ENCODE measurements around the gene RNF207. TPM values are rescaled to one million over a fixed set of nuclear protein-coding genes. Genes with fewer than 3 reads are reported as not detected.
"Not testable (repeated sequence)": the region's sequence is repeated elsewhere in the genome, so short reads cannot be mapped to it uniquely, and the experiment has no call there.

Gene RNF207
- total RNA-seq, 3 donors from 2014 or later (not counting 1 experiment from before 2014, with no cell fraction given): 2.1 to 5.5 (median 2.3) TPM

DNA sequence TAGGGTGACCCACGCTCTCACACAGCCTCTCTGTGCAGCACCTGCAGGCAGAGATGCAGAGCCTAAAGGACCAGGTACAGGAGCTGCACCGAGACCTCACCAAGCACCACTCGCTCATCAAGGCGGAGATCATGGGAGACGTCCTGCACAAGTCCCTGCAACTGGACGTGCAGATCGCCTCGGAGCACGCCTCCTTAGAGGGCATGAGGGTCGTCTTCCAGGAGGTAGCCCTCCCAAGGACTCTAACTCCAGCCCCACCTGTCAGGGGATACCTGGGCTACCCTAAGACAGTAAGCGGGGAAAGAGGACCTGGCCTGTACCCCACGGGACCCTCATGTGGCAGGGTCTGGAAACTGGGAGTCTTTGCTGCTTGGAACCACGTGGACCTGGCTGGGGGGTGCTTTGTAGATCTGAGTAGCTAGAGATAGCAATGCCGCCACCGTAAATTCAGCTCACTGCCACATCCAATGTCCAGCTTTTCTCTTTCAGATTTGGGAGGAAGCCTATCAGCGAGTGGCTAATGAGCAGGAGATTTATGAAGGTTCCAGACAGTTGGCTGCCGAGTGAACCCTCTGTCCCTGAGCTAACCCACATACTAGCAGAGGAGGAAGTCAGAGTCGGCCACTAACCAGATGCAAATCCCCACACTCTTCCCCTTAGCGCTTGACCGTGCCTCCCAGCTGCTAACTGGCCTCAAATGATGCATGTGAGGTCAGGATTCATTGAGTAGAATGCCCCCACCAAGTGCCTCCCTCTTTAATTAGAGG is 6.5 kb downstream of the RNF207 start:
- TF ChIP-seq, protein P1, sequence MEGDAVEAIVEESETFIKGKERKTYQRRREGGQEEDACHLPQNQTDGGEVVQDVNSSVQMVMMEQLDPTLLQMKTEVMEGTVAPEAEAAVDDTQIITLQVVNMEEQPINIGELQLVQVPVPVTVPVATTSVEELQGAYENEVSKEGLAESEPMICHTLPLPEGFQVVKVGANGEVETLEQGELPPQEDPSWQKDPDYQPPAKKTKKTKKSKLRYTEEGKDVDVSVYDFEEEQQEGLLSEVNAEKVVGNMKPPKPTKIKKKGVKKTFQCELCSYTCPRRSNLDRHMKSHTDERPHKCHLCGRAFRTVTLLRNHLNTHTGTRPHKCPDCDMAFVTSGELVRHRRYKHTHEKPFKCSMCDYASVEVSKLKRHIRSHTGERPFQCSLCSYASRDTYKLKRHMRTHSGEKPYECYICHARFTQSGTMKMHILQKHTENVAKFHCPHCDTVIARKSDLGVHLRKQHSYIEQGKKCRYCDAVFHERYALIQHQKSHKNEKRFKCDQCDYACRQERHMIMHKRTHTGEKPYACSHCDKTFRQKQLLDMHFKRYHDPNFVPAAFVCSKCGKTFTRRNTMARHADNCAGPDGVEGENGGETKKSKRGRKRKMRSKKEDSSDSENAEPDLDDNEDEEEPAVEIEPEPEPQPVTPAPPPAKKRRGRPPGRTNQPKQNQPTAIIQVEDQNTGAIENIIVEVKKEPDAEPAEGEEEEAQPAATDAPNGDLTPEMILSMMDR (IDR thresholded peaks at IDR 0.05): no peak
- Mint-ChIP-seq H3K27ac (no peak overlapping the region), H3K4me1 (no peaks in the 10 kb centered on the region), H3K36me3 (no peaks in the 10 kb centered on the region), H3K27me3 (ENCODE audit: low read depth in 2 of 2) (peaks cover 8 to 22% of the 10 kb centered on the region in 2 donors), H3K4me3 (no peak overlapping the region), H3K9me3 (no peaks in the 10 kb centered on the region)
- WGBS (ENCODE audit: insufficient coverage): 57% methylated on average over 20 of the region's 20 CpGs
- Histone ChIP-seq H3K4me1 (ENCODE audit: control insufficient read depth, insufficient read depth, low read length) (peaks cover 11% of the 10 kb centered on the region), H3K9me3 (ENCODE audit: control insufficient read depth, insufficient read depth, low read length) (no peaks in the 10 kb centered on the region), H3K27ac (ENCODE audit: low read length) (no peak overlapping the region), H3K27me3 (ENCODE audit: control insufficient read depth, insufficient read depth, low read length) (peaks cover 8% of the 10 kb centered on the region), H3K36me3 (ENCODE audit: control insufficient read depth, insufficient read depth, low read length) (no peaks in the 10 kb centered on the region), H3K4me3 (ENCODE audit: low read length) (no peak overlapping the region)
- ATAC-seq (no peak), DNase-seq (no peak)
- intact Hi-C loops (cut with micrococcal nuclease): no loop called here

DNA sequence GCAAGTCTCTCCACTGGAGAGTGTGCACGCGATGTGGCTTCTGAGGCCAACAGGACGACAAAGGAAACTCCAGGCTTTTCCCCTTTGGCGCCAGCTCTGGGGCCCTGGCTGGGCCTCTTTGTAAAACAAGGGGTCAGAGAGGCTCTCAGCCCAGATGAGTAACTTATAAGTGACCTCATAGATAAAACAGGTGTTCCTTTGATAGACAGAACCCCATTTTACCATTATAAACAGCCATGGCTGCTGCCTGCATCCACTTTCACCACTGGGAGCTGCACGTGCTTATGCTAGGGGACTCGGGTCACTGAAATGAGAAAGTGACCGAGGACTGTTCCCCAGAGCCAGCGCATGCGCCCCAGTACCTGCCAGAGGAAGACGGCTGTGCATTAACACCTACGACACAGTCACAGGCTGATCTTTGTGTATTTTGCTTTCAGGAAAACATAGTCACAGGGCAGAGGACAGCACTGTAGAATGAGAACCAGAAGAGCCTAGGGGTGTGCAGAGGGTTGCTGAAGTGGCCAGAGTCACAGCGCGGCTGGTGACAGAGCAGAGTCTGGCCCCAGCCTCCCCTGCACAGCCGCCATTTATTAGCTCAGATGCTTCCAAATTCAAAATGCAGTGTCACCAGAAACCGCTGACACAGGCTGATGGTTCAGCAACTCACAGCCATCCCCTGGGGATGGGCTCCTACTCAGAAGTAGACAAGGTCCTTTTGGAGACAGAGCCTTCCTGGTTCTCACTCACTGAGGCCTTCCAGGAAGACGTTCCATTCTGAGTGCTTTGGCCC is 12.7 kb downstream of the RNF207 start:
- 94% methylated on average over 16 of the region's 16 CpGs for WGBS (ENCODE audit: insufficient coverage)
- Histone ChIP-seq H3K27me3 (ENCODE audit: control insufficient read depth, insufficient read depth, low read length) (no peaks in the 10 kb centered on the region), H3K4me1 (ENCODE audit: control insufficient read depth, insufficient read depth, low read length) (no peaks in the 10 kb centered on the region), H3K9me3 (ENCODE audit: control insufficient read depth, insufficient read depth, low read length) (no peaks in the 10 kb centered on the region), H3K4me3 (ENCODE audit: low read length) (no peak overlapping the region), H3K36me3 (ENCODE audit: control insufficient read depth, insufficient read depth, low read length) (peaks cover 7% of the 10 kb centered on the region), H3K27ac (ENCODE audit: low read length) (no peak overlapping the region)
- TF ChIP-seq, protein P1 (IDR thresholded peaks at IDR 0.05): no peak
- Mint-ChIP-seq H3K27ac (no peak overlapping the region), H3K4me1 (no peaks in the 10 kb centered on the region), H3K4me3 (no peak overlapping the region), H3K9me3 (no peaks in the 10 kb centered on the region), H3K36me3 (no peaks in the 10 kb centered on the region), H3K27me3 (ENCODE audit: low read depth in 2 of 2) (peaks cover 5 to 8% of the 10 kb centered on the region in 2 donors)
- no peak for DNase-seq
- no peak for ATAC-seq
- intact Hi-C loops (cut with micrococcal nuclease): no loop called here

DNA sequence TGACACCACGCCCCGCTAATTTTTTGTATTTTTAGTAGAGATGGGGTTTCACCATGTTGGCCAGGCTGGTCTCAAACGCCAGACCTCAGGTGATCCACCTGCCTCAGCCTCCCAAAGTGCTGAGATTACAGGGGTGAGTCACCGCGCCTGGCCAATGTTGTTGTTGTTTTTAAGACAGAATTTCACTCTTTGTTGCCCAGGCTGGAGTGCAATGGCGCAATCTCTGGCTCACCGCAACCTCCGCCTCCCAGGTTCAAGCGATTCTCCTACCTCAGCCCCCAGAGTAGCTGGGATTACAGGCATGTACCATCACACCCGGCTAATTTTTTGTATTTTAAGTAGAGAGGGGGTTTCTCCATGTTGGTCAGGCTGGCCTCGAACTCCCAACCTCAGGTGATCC is 13.7 kb downstream of the RNF207 start:
- H3K4me3 ChIP-seq (ENCODE audit: low read length); H3K9me3 Mint-ChIP-seq; H3K27ac Mint-ChIP-seq; H3K4me1 ChIP-seq (ENCODE audit: control insufficient read depth, insufficient read depth, low read length); H3K9me3 ChIP-seq (ENCODE audit: control insufficient read depth, insufficient read depth, low read length); intact Hi-C loops (cut with micrococcal nuclease); ATAC-seq; H3K27me3 ChIP-seq (ENCODE audit: control insufficient read depth, insufficient read depth, low read length); H3K27ac ChIP-seq (ENCODE audit: low read length); DNase-seq; H3K36me3 Mint-ChIP-seq; H3K4me3 Mint-ChIP-seq; H3K27me3 Mint-ChIP-seq (ENCODE audit: low read depth in 2 of 2); H3K4me1 Mint-ChIP-seq: not testable (repeated sequence)
- peaks cover 17% of the 10 kb centered on the region for H3K36me3 ChIP-seq (ENCODE audit: control insufficient read depth, insufficient read depth, low read length)
- WGBS (ENCODE audit: insufficient coverage): 94% methylated on average over 11 of the region's 11 CpGs

DNA sequence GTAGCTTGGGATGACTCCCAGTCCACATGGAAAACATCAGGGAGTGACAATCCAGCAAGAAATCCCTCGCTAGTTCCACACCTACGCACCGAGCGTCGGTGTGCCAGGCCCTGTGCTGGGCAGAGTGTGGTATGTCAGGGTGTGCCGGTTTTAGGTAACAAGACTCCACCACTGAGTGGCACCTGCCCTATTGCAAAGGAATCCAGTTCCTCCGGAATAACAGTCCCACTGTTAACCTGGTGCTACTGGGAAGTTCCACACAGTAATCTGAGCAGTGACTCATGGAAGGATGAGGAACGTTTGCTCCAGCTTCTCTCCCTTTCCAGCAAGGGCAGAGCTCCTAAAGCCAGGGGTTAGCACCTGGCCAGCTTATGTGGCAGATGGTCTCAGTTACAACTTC is 14.3 kb downstream of the RNF207 start:
- no peaks in the 10 kb centered on the region for H3K9me3 ChIP-seq (ENCODE audit: control insufficient read depth, insufficient read depth, low read length)
- DNase-seq (no peak), ATAC-seq (no peak)
- H3K4me1 Mint-ChIP-seq: peaks cover 0 to 5% of the 10 kb centered on the region in 2 donors
- no peak overlapping the region for H3K4me3 Mint-ChIP-seq
- no peaks in the 10 kb centered on the region for H3K27me3 ChIP-seq (ENCODE audit: control insufficient read depth, insufficient read depth, low read length)
- H3K4me1 ChIP-seq (ENCODE audit: control insufficient read depth, insufficient read depth, low read length): no peaks in the 10 kb centered on the region
- 94% methylated on average over 8 of the region's 8 CpGs for WGBS (ENCODE audit: insufficient coverage)
- H3K36me3 ChIP-seq (ENCODE audit: control insufficient read depth, insufficient read depth, low read length): peaks cover 20% of the 10 kb centered on the region
- H3K27me3 Mint-ChIP-seq (ENCODE audit: low read depth in 2 of 2): peaks cover 5% of the 10 kb centered on the region in 2 donors
- peaks cover 6% of the 10 kb centered on the region for H3K36me3 Mint-ChIP-seq
- no peaks in the 10 kb centered on the region for H3K9me3 Mint-ChIP-seq
- intact Hi-C loops (cut with micrococcal nuclease): no loop called here
- TF ChIP-seq, protein P1 (IDR thresholded peaks at IDR 0.05): no peak
- no peak overlapping the region for H3K27ac Mint-ChIP-seq
- H3K27ac ChIP-seq (ENCODE audit: low read length): no peak overlapping the region
- H3K4me3 ChIP-seq (ENCODE audit: low read length): no peak overlapping the region

Measured in natural killer cell (primary cell).